Right lobe of liver (tissue), 6 donors: ENCODE results near the gene TMED4. TPM values are rescaled to one million over a fixed set of nuclear protein-coding genes. Genes with fewer than 3 reads are reported as not detected.

ENCODE experiments used
- ATAC-seq, 4 donors: fragments of 200-7000 bp; cut with Tn5 transposase; one replicate each; pipeline ENCODE4 v1.9.1; 2020; ENCODE audit warnings: mild to moderate bottlenecking in 4 of 4, moderate library complexity in 4 of 4
- DNase-seq, 3 donors: peaks; one replicate each; pipeline ENCODE4 v3.0.0-alpha.2; 2020
- H3K27ac ChIP-seq, 3 donors: fragments of 200-600 bp; one replicate each; pipeline ENCODE4 v1.8.0; 2022
- H3K27me3 ChIP-seq, 2 donors: fragments of 200-600 bp; one replicate each; pipeline ENCODE4 v1.8.0; 2022
- H3K36me3 ChIP-seq, 4 donors: fragments of 200-600 bp; sonication (generic) in 1 of 4; one replicate each; pipeline versions ENCODE4 v1.5.1 to v1.8.0; 2017 to 2022; ENCODE audit warnings: control low read depth in 1 of 4
- H3K4me1 ChIP-seq, 4 donors: fragments of 200-600 bp; sonication (generic) in 1 of 4; one replicate each; pipeline versions ENCODE4 v1.5.1 to v1.8.0; 2017 to 2022; ENCODE audit warnings: control low read depth in 1 of 4
- H3K4me3 ChIP-seq, 3 donors: fragments of 200-600 bp; one replicate each; pipeline ENCODE4 v1.8.0; 2022
- H3K9me3 ChIP-seq, 4 donors: fragments of 200-600 bp; sonication (generic) in 1 of 4; one replicate each; pipeline versions ENCODE4 v1.5.1 to v1.8.0; 2017 to 2022; ENCODE audit warnings: control low read depth in 1 of 4
- CTCF ChIP-seq, 4 donors: fragments of 200-600 bp in 3 of 4; fragments of 450-650 bp in 1 of 4; IDR thresholded peaks; one replicate each; pipeline versions ENCODE4 v1.5.1 to v1.8.0; 2016 to 2022; ENCODE audit warnings: antibody characterized with exemption in 4 of 4, mild to moderate bottlenecking in 2 of 4
- POLR2A ChIP-seq: fragments of 450-650 bp; IDR thresholded peaks from one replicate; pipeline ENCODE4 v1.6.1; 2017; ENCODE audit warnings: antibody characterized with exemption, mild to moderate bottlenecking
- WGBS: methylation state at CpG from one replicate; pipeline ENCODE4 v1.1.6; 2018; ENCODE audit warnings: low coverage, low lambda C conversion rate; ENCODE audit not compliant: insufficient coverage; ENCODE audit errors: missing lambda C conversion rate; 5-methylcytosine and 5-hydroxymethylcytosine counted together
- intact Hi-C, 2 donors: fragments of 100-400 bp; cut with DNase I; formaldehyde crosslinking; loops; one replicate each; pipeline versions ENCODE4 v1.11.2 to v1.14.1; 2022
- total RNA-seq, 6 experiments: library from RNA; depleted of rRNA in 2 of 6; stranded (reverse); fragments of >200 nt in 2 of 6; fragmentation: NEBNext Ultra II Directional in 3 of 6; extraction: Animal tissue kit (Norgen Biotek cat#: 25700) in 3 of 6; gene quantifications; one replicate each; pipeline versions ENCODE4 v1.1.0 to v1.2.4, GENCODE V29; 2016 to 2023
- donor health status: DM: no; HTN: yes; CAD: no.
- donor health status: DM: no; HTN: no; CAD: no.
- donor health status: DM: no; HTN: no; CAD: no.
- donor health status: DM: no; HTN: yes; CAD: no.
- donor health status: DM: no; HTN: yes; CAD: no.

Gene TMED4
- total RNA-seq, 6 experiments from 2014 or later, result 32.5 to 91.1 (median 41.7) TPM

GRCh38 chr7:44534087-44534486, 47.9 kb downstream of the TMED4 start:
- intact Hi-C loops, result no loop called here
- TF ChIP-seq POLR2A, result no peak
- TF ChIP-seq CTCF (IDR thresholded peaks at IDR 0.05), result no peak
- DNase-seq (no peak), ATAC-seq (no peak)
- no peak overlapping the region for H3K27ac ChIP-seq
- peaks cover 0 to 52% (median 0%) of the 10 kb centered on the region in 4 donors for H3K36me3 ChIP-seq
- H3K4me1 ChIP-seq, result peaks cover 0 to 21% (median 0%) of the 10 kb centered on the region in 4 donors
- 61% methylated on average over 2 of the region's 5 CpGs for WGBS
- no peaks in the 10 kb centered on the region for H3K9me3 ChIP-seq
- H3K27me3 ChIP-seq, result no peaks in the 10 kb centered on the region
- no peak overlapping the region for H3K4me3 ChIP-seq

- intact Hi-C loops, result no loop called here
- Histone ChIP-seq H3K4me1 (peaks cover 0 to 18% (median 0%) of the 10 kb centered on the region in 4 donors), H3K4me3 (no peak overlapping the region), H3K9me3 (no peaks in the 10 kb centered on the region), H3K27me3 (no peaks in the 10 kb centered on the region), H3K36me3 (peaks cover 0 to 52% (median 0%) of the 10 kb centered on the region in 4 donors), H3K27ac (no peak overlapping the region)
- peak in 1 of 3 donors; percentile 47 for DNase-seq
- WGBS, result no CpG with 5 or more reads among the region's 8 CpGs
- ATAC-seq, result no peak
- TF ChIP-seq CTCF (IDR thresholded peaks at IDR 0.05) (no peak), POLR2A (no peak)
Measured at GRCh38 chr7:44533301-44534055, 48.6 kb downstream of the TMED4 start.

- intact Hi-C loops, result no loop called here
- Histone ChIP-seq H3K4me1 (peaks cover 0 to 6% (median 0%) of the 10 kb centered on the region in 4 donors), H3K27me3 (no peaks in the 10 kb centered on the region), H3K9me3 (no peaks in the 10 kb centered on the region), H3K4me3 (no peak overlapping the region), H3K36me3 (peaks cover 0 to 57% (median 0%) of the 10 kb centered on the region in 4 donors), H3K27ac (no peak overlapping the region)
- ATAC-seq (peak in 1 of 4 donors; percentile 5), DNase-seq (no peak)
- 89% methylated on average over 4 of the region's 17 CpGs for WGBS
- TF ChIP-seq POLR2A (no peak), CTCF (IDR thresholded peaks at IDR 0.05) (no peak)
Measured at GRCh38 chr7:44531421-44532380, 50.3 kb downstream of the TMED4 start.

- peak in 1 of 3 donors; percentile 62 for DNase-seq
- Histone ChIP-seq H3K4me1 (peaks cover 0 to 6% (median 0%) of the 10 kb centered on the region in 4 donors), H3K36me3 (peaks cover 0 to 58% (median 0%) of the 10 kb centered on the region in 4 donors)
Measured at GRCh38 chr7:44530990-44531389, 51.0 kb downstream of the TMED4 start.

More at GRCh38 chr7:44530990-44531389, 51.0 kb downstream of the TMED4 start:
- Histone ChIP-seq H3K9me3 (no peaks in the 10 kb centered on the region), H3K27me3 (no peaks in the 10 kb centered on the region), H3K27ac (no peak overlapping the region), H3K4me3 (no peak overlapping the region)
- intact Hi-C loops, result no loop called here
- 81% methylated on average over 8 of the region's 10 CpGs for WGBS
- TF ChIP-seq POLR2A, result no peak
- no peak for TF ChIP-seq CTCF (IDR thresholded peaks at IDR 0.05)
- ATAC-seq, result peak in 2 of 4 donors; percentile 20 to 67

Other genes starting within 250 kb of the TMED4 start
- 10 to 100 TPM; 24.4 to 47.1 (median 42.5) TPM for gene NUDCD3, start 91.6 kb downstream of the TMED4 start, total RNA-seq
- 10 to 100 TPM; 17.0 to 49.8 (median 21.1) TPM for gene NPC1L1, start 40.9 kb downstream of the TMED4 start, total RNA-seq
- gene DDX56, start 8.3 kb downstream of the TMED4 start, total RNA-seq, result 10 to 100 TPM; 31.8 to 42.2 (median 36.5) TPM
- gene OGDH, start 24.4 kb upstream of the TMED4 start, total RNA-seq, result 10 to 100 TPM; 46.6 to 63.2 (median 55.8) TPM
- gene ZMIZ2, start 166.6 kb upstream of the TMED4 start, total RNA-seq, result 10 to 100 TPM in 4 of 6 experiments, 1 to 10 TPM in 2; 8.6 to 36.3 (median 28.6) TPM
- gene PPIA, start 214.4 kb upstream of the TMED4 start, total RNA-seq, result 1,000 to 10,000 TPM in 2 of 6 experiments, 100 to 1,000 TPM in 4; 530 to 1,528 (median 637) TPM